GM19043 (cell line): Measurements from ENCODE around the gene TUT1.
"Not testable (repeated sequence)": the region's sequence is repeated elsewhere in the genome, so short reads cannot be mapped to it uniquely, and the experiment has no call there.

Experiments
- ATAC-seq: cut with Tn5 transposase; IDR thresholded peaks from one replicate; pipeline ENCODE4 v1.9.1; 2021; ENCODE audit warnings: low read depth; ENCODE audit not compliant: unreplicated experiment

Gene TUT1

DNA sequence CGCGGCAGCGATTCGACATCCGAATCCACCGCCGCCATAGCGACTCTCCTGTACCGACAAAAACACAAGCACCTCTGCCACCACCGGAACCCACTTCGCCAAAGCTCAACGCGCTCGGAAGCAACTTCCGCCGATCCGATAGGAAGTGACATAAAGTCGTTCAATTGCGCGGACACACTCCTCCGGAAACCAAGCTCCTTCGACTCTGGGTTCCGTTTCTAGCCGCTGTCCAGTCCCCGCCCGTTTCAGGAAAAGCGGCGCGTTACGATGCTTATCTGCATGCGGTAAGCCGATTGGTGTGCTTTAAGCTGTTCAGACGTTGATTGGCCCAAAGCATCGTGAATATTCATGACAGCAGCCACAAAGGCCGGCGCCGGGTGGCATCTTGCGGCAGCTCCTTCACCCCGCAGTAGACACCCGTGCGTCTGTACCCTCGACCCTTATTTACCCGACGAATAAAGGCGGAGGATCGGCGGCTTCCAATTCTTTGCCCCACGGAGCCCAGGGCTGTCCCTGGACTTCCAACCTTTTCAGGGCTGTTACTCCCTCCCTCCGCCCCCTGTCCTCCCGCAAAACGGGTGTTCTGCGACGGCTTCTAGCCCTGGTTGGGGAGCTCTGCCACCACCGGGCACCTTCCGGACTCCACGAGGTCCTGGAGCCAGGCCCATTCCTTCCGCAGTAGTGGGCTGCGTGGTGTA is at the start of gene TUT1:
TUT1 (minus strand) TSS at position 76 of the 698 bp plus-strand sequence; CDS start at position 38, 38 bp downstream.
- ATAC-seq, result peak; percentile 87

- no peak for ATAC-seq
Observed at GRCh38 chr11:62632492-62632891, 41.2 kb upstream of the TUT1 start.

DNA sequence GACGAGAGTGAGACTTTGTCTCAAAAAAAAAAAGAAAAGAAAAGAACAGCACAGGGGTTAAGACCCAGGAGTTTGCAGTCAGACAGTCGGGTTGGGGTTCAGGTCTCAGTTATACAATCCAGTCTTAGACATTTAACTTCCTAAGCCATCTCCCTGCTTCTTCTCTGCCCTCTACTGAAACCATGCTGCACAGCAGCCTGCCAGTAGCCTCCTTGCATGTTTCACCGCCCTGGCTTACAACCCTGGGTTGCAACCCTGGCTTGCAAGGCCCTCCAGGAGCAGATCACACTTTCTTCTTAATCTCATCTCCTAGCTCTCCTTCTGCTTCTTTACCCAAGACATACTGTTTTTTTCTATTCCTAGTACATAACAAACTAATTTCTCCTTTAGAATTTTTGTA is 36.4 kb upstream of the TUT1 start:
- no peak for ATAC-seq

DNA sequence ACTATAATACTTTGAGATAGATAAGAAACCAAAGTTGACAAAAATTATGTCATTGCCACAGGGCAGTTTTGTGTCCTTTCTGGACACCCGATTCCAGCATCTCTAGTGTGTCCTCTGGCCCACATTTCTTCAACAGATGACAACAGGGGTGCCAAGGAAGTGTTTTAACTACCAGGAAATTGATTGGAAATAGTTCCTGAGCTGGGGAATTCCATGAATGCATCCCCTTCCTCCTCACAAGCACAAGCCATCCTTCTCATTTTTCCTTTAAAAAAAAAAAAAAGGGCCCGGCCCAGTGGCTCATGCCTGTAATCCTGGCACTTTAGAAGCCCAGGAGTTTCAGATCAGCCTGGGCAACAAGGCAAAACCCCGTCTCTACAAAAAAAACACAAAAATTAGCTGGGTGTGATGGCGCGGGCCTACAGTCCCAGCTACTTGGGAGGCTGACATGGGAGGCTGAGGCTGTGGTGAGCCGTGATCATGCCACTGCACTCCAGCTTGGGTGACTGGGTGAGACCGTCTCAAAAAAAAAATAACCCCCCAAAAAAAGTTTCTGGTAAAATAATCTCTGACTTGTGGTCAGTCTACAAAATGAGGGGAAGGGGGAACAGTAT is 31.3 kb upstream of the TUT1 start:
- ATAC-seq, result no peak

DNA sequence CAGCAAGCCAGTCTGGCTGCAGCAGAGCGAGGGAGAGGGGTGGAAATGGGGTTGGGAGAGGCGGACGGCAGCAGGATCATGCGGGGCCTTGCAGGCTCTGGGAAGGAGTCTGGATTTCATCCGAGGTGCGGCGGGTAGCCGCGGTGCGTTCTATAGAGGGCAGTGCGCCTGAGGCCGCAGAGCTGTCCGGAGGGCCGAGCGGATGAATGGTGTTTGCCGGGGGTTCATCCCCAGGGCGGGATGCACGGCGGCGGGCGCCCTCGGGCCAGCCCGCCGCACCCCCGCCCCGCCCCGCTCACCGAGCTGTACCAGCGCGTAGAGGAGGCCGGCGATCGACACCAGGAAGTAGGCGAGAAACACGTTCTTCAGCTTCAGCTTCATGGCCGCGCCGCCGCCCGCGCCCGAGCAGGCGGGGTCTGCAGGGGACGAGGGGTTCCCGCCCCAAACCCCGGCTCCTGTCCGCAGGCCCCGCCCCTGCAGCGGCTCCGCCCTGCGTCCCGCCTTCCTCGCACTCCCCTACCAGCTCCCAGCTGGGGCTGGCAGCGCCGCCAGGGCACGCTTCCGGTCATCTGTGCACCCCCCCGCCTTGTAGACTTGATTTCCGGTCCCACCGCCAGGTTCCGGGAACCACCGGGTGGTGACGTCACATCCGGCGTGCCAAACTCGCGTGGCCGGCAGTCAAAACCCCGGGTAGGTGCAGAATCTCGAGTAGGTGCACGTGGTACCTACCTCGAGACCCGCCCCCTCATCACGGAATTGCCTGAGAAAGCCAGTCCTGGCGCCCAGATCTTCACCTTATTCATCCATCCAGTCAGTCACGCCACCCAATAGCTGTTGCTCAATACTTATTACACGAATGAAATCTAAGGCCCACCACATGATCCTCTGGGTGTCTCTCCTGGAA is 30.5 kb upstream of the TUT1 start, which contains the start of gene B3GAT3:
B3GAT3 (minus strand) TSS at position 420 of the 904 bp plus-strand sequence; CDS start at position 381, 39 bp downstream.
- ATAC-seq, result peak; percentile 95

GRCh38 chr11:62621027-62621566 is 29.8 kb upstream of the TUT1 start:
- ATAC-seq, result no peak

GRCh38 chr11:62616957-62617356 is 25.6 kb upstream of the TUT1 start:
- not testable (repeated sequence) for ATAC-seq

GRCh38 chr11:62615521-62615920 is 24.2 kb upstream of the TUT1 start:
- no peak for ATAC-seq

GRCh38 chr11:62614275-62614674 is 23.0 kb upstream of the TUT1 start:
- ATAC-seq, result no peak

GRCh38 chr11:62613291-62613778 is 22.0 kb upstream of the TUT1 start:
- no peak for ATAC-seq

DNA sequence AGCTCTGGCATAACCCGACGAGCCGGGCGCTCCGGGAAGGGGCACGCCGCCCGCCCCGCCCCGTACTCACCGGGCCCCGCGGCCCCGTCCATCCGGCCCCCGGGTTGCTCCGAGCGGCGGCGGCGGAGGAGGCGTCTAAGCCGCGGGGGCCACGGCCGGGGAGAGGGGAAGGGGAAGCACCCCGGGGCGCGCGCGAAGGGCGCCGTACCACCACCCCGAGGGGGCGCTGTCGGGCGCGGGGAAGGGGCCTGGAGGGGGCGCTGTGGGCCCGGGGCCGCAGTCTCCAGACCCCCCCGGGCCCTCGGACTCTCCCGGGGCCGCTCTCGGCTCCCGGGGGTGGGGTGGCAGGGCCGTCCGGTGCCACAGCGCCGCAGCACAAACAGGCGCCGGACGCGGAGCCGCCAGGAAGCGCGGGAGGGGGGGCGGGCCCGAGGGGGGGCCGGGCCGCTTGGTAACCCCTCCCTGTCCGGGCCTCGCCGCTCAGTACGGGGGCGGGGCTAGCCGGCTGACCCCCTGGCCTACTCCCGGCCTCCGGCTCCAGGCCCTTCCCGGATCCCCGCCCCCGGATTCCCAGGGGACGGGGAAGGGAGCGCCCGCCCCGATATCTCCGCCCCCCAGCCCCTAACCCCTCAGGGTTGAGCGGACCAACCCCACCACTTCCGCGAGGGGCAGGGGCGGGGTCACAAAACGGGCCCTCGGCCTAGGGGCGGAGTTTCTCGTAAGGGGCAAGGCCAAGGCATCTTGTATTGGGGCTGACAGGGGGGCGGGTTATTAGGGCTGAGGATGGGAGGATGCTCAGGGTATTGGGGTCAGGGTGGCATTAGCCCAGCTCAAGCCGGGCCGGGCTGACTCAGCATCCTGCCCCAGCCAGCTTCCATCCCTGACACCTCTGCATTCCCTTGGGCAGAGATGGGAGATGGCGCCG is 21.3 kb upstream of the TUT1 start, which contains the start of the genes EML3 and ROM1:
EML3 (minus strand) TSS at position 410 of the 925 bp plus-strand sequence; CDS start at position 92, 318 bp downstream.
ROM1 (plus strand) TSS at position 892 of the 925 bp plus-strand sequence; CDS start at position 917, 25 bp downstream.
- ATAC-seq, result peak; percentile 72

- peak; percentile 32 for ATAC-seq
Observed at GRCh38 chr11:62611705-62612365, 20.5 kb upstream of the TUT1 start.

GRCh38 chr11:62610814-62611704 is 19.7 kb upstream of the TUT1 start:
- ATAC-seq, result no peak

- ATAC-seq, result no peak
Observed at GRCh38 chr11:62610403-62610802, 19.1 kb upstream of the TUT1 start.

GRCh38 chr11:62608776-62609175 is 17.5 kb upstream of the TUT1 start:
- no peak for ATAC-seq

DNA sequence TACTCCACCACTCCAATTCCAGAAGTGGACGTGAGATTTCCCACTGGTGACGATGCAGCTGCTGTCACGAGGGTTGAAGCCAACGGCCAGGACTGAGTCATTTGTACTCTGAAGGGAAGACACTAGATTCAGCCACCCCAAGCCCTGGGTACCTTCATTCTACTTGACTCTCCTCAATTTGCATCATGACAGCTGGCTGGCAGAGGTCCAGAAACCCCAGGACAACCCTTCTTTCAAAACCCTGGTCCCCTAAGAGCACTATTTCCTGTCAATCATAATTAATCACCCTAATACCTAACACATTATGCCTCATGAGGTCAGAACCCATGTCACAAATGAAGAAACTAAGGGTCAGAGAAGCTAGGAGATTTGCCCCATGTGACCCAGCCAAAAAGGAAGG is 16.4 kb upstream of the TUT1 start:
- no peak for ATAC-seq

GRCh38 chr11:62605902-62606301 is 14.6 kb upstream of the TUT1 start:
- ATAC-seq, result no peak

DNA sequence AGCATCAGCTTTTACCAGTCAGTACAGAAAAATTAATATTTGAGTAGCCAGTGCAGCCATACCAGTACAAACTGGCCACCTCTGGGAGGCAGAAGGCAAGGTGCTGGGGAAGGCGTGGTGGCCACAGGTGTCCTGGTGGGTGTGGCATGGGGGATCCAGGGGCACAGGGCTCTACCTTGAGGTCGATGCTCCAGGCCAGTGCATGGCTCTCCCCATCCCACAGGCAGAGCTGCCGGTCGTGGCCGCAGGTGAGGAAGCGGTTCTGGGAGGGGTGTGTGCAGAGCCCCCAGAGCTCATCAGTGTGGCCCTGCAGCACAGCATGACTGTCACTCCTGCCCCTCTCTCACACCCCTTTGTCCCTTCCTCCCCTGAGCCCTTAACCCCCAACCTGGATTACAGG is 14.1 kb upstream of the TUT1 start:
- no peak for ATAC-seq
